Right cardiac atrium (tissue), 5 donors: ENCODE results near the gene CACNG8. TPM values are rescaled to one million over a fixed set of nuclear protein-coding genes. Genes with fewer than 3 reads are reported as not detected.

ENCODE experiments used
- ATAC-seq, 2 donors: fragments of 200-7000 bp; cut with Tn5 transposase; one replicate each; pipeline versions ENCODE4 v1.8.0 to v1.9.1; 2020; ENCODE audit warnings: moderate library complexity in 2 of 2, mild to moderate bottlenecking in 1 of 2
- DNase-seq, 3 donors: peaks; one replicate each; pipeline ENCODE4 v3.0.0-alpha.2; 2020
- H3K27ac ChIP-seq: one replicate; pipeline ENCODE4 v1.5.1; 2013; ENCODE audit warnings: mild to moderate bottlenecking, low read length, control low read depth, moderate library complexity
- H3K27me3 ChIP-seq: one replicate; pipeline ENCODE4 v1.6.1; 2013; ENCODE audit not compliant: control insufficient read depth, insufficient read depth
- H3K4me1 ChIP-seq: one replicate; pipeline ENCODE4 v1.6.1; 2013; ENCODE audit warnings: low read length; ENCODE audit not compliant: control insufficient read depth, insufficient read depth
- H3K4me3 ChIP-seq: one replicate; pipeline ENCODE4 v1.5.1; 2013; ENCODE audit warnings: low read length, control low read depth
- H3K9me3 ChIP-seq: one replicate; pipeline ENCODE4 v1.6.1; 2013; ENCODE audit warnings: low read length; ENCODE audit not compliant: control insufficient read depth
- WGBS: extraction: QIAGEN DNeasy Blood & Tissue Kit; methylation state at CpG from one replicate; pipeline ENCODE4 v1.1.7; 2013; 5-methylcytosine and 5-hydroxymethylcytosine counted together
- intact Hi-C, 4 donors: fragments of 100-400 bp; cut with DNase I; formaldehyde crosslinking; loops; one replicate each; pipeline versions ENCODE4 v1.11.0 to v1.14.0; 2022 to 2023
- polyA plus RNA-seq: library from polyadenylated mRNA; stranded (reverse); fragments of 200-250 nt; gene quantifications from one replicate; pipeline ENCODE4 v1.2.3, GENCODE V29; 2013
- total RNA-seq, 4 donors: library from RNA; stranded (reverse); fragmentation: NEBNext Ultra II Directional; extraction: Animal tissue kit (Norgen Biotek cat#: 25700); gene quantifications; one replicate each; pipeline ENCODE4 v1.2.1, GENCODE V29; 2021
- donor health status: healthy with polysubstance abuse.
- donor health status: DM: no; HTN: yes; CAD: no.
- donor health status: DM: no; HTN: no; CAD: no.
- donor health status: DM: no; HTN: yes; CAD: no; lungs with severe emphysema.
- donor health status: DM: yes; HTN: yes; CAD: no.

CACNG8 gene
- total and polyA plus RNA-seq, 5 donors = 0.06 to 0.31 (median 0.14) TPM

DNA sequence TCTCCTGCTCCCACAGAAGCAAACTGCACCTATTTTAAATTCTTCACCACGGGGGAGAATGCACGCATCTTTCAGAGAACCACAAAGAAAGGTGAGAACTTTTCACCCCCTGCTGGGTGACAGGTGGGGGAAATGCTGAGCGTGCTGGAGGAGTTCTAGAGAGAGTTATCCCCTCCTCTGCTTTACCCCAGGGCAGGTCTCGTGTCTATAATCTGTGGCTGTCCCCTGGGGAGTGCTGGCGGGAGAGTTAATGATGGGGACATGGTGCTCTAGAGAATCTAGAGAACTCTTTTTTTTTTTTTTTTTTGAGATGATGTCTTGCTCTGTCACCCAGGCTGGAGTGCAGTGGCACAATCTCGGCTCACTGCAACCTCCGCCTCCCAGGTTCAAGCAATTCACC is 35.5 kb downstream of the CACNG8 start:
- no peak for DNase-seq
- no peak for ATAC-seq
- H3K4me1 ChIP-seq = no peaks in the 10 kb centered on the region
- WGBS = 36% methylated on average over 7 of the region's 7 CpGs
- intact Hi-C loops = no loop called here
- no peak overlapping the region for H3K27ac ChIP-seq
- no peaks in the 10 kb centered on the region for H3K27me3 ChIP-seq
- H3K4me3 ChIP-seq = no peak overlapping the region
- no peaks in the 10 kb centered on the region for H3K9me3 ChIP-seq

GRCh38 chr19:53999694-54000093 is 37.0 kb downstream of the CACNG8 start:
- no peaks in the 10 kb centered on the region for H3K4me1 ChIP-seq
- ATAC-seq (no peak), DNase-seq (no peak)
- H3K27ac ChIP-seq = no peak overlapping the region
- intact Hi-C loops = no loop called here
- no peaks in the 10 kb centered on the region for H3K9me3 ChIP-seq
- 73% methylated on average over 5 of the region's 5 CpGs for WGBS
- no peaks in the 10 kb centered on the region for H3K27me3 ChIP-seq
- H3K4me3 ChIP-seq = no peak overlapping the region

- no peak for ATAC-seq
- 64% methylated on average over 2 of the region's 2 CpGs for WGBS
- H3K27me3 ChIP-seq = no peaks in the 10 kb centered on the region
These were observed 38.8 kb downstream of the CACNG8 start for GRCh38 chr19:54001496-54001895.

GRCh38 chr19:54002495-54003315 is 40.0 kb downstream of the CACNG8 start:
- H3K4me1 ChIP-seq = no peaks in the 10 kb centered on the region
- no peaks in the 10 kb centered on the region for H3K9me3 ChIP-seq
- H3K4me3 ChIP-seq = no peak overlapping the region
- no peak overlapping the region for H3K27ac ChIP-seq
- ATAC-seq = no peak
- intact Hi-C loops = no loop called here
- DNase-seq = no peak
- 73% methylated on average over 10 of the region's 10 CpGs for WGBS
- no peaks in the 10 kb centered on the region for H3K27me3 ChIP-seq

More at GRCh38 chr19:54001496-54001895, 38.8 kb downstream of the CACNG8 start:
- H3K4me1 ChIP-seq = no peaks in the 10 kb centered on the region
- H3K9me3 ChIP-seq = no peaks in the 10 kb centered on the region
- H3K4me3 ChIP-seq = no peak overlapping the region
- no peak for DNase-seq
- H3K27ac ChIP-seq = no peak overlapping the region
- intact Hi-C loops = no loop called here

DNA sequence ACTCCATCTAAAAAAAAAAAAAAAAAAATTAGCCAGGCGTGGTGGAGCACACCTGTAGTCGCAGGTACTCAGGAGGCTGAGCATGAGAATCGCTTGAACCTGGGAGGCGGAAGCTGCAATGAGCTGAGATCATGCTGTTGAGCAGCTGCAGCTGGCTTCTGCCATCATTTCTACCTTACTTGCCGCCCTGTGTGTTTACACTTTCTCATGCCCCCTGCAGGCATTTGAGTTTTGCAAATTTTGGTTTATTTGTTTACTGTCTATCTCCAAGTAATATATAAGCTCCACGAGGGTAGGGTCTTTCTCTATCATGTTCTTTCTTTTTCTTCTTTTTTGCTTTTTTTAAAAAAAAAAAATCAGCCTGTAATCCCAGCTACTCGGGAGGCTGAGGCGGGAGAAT is 46.7 kb downstream of the CACNG8 start:
- Histone ChIP-seq H3K27ac (no peak overlapping the region), H3K4me3 (no peak overlapping the region), H3K9me3 (no peaks in the 10 kb centered on the region), H3K27me3 (peaks cover 2% of the 10 kb centered on the region), H3K4me1 (no peaks in the 10 kb centered on the region)
- intact Hi-C loops = no loop called here
- DNase-seq (no peak), ATAC-seq (no peak)
- 79% methylated on average over 8 of the region's 8 CpGs for WGBS

DNA sequence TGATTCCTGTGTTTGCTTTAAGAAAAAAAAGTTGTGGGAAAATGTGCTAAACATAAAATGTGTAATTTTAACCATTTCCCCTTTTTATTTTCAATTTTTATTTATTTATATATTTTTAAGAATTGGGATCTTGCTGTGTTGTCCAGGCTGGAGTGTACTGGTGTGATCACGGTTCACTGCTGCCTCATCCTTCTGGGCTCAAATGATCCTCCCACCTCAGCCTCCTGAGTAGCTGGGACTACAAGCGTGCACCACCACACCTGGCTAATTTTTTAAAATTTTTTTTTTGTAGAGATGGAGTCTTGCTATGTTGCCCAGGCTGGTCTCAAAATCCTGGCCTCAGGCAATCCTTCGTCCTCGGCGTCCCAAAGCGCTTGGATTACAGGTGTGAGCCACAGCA is 47.7 kb downstream of the CACNG8 start:
- H3K27ac ChIP-seq = no peak overlapping the region
- no peak overlapping the region for H3K4me3 ChIP-seq
- intact Hi-C loops = no loop called here
- H3K4me1 ChIP-seq = no peaks in the 10 kb centered on the region
- no peaks in the 10 kb centered on the region for H3K9me3 ChIP-seq
- DNase-seq = no peak
- peaks cover 2% of the 10 kb centered on the region for H3K27me3 ChIP-seq
- no peak for ATAC-seq
- 96% methylated on average over 6 of the region's 6 CpGs for WGBS

GRCh38 chr19:54011507-54012211 is 48.9 kb downstream of the CACNG8 start:
- 33% methylated on average over 36 of the region's 36 CpGs for WGBS
- no peaks in the 10 kb centered on the region for H3K4me1 ChIP-seq
- peaks cover 2% of the 10 kb centered on the region for H3K27me3 ChIP-seq
- intact Hi-C loops = no loop called here
- no peak overlapping the region for H3K27ac ChIP-seq
- no peaks in the 10 kb centered on the region for H3K9me3 ChIP-seq
- ATAC-seq = no peak
- H3K4me3 ChIP-seq = no peak overlapping the region
- no peak for DNase-seq

- H3K9me3 ChIP-seq = no peaks in the 10 kb centered on the region
- H3K4me1 ChIP-seq = no peaks in the 10 kb centered on the region
- WGBS = 77% methylated on average over 8 of the region's 8 CpGs
- H3K4me3 ChIP-seq = no peak overlapping the region
- H3K27ac ChIP-seq = no peak overlapping the region
- intact Hi-C loops = no loop called here
- ATAC-seq = no peak
- peaks cover 2% of the 10 kb centered on the region for H3K27me3 ChIP-seq
- no peak for DNase-seq
These were observed 51.1 kb downstream of the CACNG8 start for GRCh38 chr19:54013866-54014265.

DNA sequence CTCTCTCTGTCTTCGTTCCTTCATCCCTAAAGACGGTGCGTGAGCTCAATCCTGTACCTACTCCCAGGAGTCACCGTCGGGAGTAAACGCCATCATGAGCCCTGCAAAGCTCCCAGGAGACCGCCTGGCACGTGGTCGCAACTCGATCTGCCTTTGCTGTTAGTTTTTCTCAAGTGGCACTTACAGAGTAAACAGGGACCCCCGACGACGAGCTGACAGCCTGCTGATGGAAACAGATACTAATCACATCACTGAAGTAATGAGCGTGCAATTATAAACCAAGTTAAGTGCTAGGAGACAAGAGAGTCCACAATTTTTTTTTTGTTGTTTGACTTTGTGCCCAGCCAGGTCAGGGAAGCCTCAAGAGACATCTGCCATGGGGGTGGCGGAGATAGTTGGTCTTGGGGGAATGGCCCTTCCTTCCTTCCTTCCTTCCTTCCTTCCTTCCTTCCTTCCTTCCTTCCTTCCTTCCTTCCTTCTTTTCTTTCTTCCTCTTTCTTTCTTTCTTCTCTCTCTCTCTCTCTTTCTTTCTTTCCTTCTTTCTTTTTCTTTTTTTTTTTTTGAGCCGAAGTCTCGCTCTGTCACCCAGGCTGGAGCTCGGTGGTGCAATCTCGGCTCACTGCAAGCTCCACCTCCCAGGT is 52.3 kb downstream of the CACNG8 start:
- ATAC-seq (no peak), DNase-seq (no peak)
- intact Hi-C loops = no loop called here
- Histone ChIP-seq H3K4me1 (no peaks in the 10 kb centered on the region), H3K4me3 (no peak overlapping the region), H3K9me3 (no peaks in the 10 kb centered on the region), H3K27ac (no peak overlapping the region), H3K27me3 (peaks cover 2% of the 10 kb centered on the region)
- WGBS = 46% methylated on average over 19 of the region's 19 CpGs

GRCh38 chr19:54017261-54017660 is 54.5 kb downstream of the CACNG8 start:
- Histone ChIP-seq H3K27me3 (peaks cover 2% of the 10 kb centered on the region), H3K9me3 (no peaks in the 10 kb centered on the region), H3K27ac (no peak overlapping the region), H3K4me1 (no peaks in the 10 kb centered on the region), H3K4me3 (no peak overlapping the region)
- WGBS = 77% methylated on average over 4 of the region's 4 CpGs
- intact Hi-C loops = no loop called here
- ATAC-seq (no peak), DNase-seq (no peak)

- DNase-seq = no peak
- no peaks in the 10 kb centered on the region for H3K9me3 ChIP-seq
- intact Hi-C loops = loop anchor here (5.0 to 10.0 kb wide), 5 partner anchors 117 to 227 kb away; partner anchors contain the start of gene CACNG7 (in 2 of the 4)
- H3K27ac ChIP-seq = no peak overlapping the region
- no peak for ATAC-seq
- WGBS = 85% methylated on average over 8 of the region's 8 CpGs
- H3K4me3 ChIP-seq = no peak overlapping the region
- H3K4me1 ChIP-seq = no peaks in the 10 kb centered on the region
- H3K27me3 ChIP-seq = no peaks in the 10 kb centered on the region
These were observed 58.6 kb downstream of the CACNG8 start for GRCh38 chr19:54021363-54021762.
